NCI-H1694 (cell line): ENCODE results near the gene SCFD2.
"Not testable (repeated sequence)": the region's sequence is repeated elsewhere in the genome, so short reads cannot be mapped to it uniquely, and the experiment has no call there.

Experiments
- DNase-seq: peaks from one replicate; lab custom pipeline; 2025; lab: John Stamatoyannopoulos, UW

Gene SCFD2

DNA sequence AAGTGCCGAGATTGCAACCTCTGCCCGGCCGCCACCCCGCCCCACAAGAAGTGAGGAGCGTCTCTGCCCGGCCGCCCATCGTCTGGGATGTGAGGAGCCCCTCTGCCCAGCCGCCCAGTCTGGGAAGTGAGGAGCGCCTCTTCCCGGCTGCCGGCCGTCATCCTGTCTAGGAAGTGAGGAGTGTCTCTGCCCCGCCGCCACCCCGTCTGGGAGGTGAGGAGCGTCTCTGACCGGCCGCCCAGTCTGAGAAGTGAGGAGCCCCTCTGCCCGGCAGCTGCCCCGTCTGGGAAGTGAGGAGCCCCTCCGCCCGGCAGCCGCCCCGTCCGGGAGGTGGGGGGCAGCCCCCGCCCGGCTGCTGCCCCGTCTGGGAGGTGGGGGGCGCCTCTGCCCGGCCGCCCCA, 226.6 kb downstream of the SCFD2 start:
- not testable (repeated sequence) for DNase-seq

DNA sequence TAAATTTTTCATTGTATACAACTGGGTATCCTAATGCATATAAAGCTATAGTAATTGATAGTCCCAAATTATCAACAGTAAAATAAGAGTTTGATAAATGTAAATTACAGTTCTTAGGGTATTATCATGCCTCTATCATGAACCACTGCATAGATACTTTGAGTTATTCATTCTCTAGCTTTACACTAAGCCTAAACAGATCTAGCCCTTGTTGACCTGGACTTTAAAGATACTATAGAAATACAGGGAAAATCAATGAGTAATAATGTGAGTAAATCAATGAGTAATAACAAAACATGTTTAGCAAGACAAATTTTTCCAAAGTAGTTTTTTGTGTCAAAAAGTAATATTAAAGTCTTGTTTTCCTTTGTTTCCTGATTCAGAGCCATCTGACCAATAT, 228.4 kb downstream of the SCFD2 start:
- no peak for DNase-seq

GRCh38 chr4:53136954-53137353, 228.9 kb downstream of the SCFD2 start:
- no peak for DNase-seq

DNA sequence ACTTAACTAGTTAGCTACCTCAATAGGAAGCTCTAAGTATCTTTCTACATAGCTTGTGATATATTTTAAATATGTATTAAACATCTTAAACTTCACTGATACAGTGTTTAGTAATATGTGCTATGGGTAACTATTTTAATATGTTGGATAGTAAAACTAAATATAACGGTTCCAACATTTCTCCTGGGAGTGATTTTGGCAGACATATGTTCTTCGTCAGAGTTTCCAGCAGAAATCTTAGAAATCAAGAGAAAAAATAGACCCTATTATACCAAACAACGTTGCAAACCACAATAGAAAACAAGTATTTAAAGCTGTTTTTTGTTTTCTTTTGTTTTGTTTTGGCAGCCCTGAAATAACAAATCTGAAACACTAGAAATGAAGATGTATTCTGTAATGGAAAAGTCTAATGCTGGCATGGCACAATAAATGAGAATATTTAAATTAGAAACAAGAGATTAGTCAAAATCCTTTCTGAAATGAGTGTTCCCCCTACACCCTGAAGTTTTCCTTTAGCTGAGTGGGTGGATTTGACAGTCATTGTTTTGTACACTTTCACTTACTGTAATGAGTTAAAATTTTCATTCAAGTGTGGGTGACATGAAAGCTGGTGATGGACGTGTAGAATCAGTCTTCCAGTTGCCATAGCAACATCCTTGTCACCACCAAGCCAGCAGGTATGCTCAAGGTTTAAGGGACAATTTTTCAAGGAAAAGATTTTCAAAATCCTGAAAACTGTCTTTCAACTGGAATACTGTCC, 233.5 kb downstream of the SCFD2 start:
- no peak for DNase-seq

DNA sequence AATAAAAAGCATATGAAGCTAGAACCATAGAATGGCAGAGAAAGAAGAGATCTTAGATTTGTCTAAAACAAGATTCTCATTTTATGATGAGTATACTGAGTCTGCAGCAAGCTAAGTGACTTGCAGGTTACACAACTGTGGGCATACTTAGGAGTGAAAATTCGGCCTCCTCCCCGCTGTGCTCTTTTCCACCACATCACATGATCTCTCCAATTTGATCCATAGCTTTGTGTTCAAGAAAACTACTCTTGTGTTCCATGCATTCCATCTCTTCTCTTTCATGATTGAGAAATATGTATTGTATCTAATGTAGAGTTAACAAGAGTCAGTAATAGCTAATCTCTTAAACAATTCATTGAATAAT, 234.3 kb downstream of the SCFD2 start:
- no peak for DNase-seq

DNA sequence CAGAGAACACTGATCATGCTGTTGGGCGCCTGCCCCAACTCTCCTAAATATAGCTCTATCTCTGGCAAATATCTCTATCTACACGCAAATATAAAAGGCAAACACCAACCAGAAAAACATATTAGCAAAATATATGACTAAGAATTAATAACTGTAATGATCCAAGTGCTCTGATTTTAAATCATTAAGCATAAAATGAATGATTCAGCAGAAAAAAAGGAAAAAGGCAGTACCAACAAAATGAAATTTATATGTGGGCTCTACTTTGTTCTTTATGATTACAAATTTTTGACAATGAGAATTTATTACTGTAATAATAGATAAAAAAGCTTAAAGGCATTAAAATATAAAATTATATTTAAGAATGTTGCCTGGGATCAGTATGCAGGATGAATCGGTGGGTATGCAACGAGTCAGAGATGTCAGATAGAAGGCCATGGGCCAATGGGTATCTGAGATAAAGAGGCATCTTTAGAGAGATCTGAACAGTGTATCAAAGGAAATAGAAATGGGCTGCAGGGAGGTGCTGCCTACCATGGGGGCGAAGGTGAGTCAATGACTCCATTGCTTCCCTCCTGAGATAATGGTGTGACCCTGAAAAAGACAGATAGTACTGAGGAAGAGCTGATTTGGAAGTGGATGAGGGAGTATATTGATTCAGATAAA, 234.8 kb downstream of the SCFD2 start:
- DNase-seq, result no peak

DNA sequence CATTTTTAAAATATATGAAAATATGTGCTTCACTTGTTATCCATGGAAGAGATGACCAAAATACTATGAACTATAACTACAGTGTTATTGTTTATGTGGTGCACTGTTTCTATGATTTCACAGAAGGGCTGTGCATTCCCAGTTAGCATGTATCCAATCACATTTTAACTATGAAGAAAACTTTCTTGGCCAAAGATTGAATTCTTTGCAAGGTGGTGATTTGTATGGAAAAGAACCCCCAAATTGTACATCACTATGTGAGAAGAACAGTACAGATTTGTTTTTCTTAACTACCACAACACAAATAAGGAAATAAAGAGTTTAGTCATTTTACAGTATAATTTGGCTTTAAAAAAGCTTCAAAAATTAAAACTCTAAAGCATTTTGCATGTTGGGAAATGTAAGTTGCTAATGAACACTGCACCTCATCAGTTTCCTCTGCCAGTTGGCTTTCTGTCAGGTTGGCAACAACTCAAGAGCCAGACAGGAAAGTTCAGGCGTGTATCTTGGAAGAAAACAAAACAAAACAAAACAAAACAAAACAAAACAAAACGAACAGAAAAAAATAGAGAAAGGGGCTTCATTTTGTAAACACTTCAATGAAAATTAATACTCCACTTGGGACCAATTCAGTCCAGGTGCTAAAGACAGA, 237.0 kb downstream of the SCFD2 start:
- DNase-seq, result no peak

DNA sequence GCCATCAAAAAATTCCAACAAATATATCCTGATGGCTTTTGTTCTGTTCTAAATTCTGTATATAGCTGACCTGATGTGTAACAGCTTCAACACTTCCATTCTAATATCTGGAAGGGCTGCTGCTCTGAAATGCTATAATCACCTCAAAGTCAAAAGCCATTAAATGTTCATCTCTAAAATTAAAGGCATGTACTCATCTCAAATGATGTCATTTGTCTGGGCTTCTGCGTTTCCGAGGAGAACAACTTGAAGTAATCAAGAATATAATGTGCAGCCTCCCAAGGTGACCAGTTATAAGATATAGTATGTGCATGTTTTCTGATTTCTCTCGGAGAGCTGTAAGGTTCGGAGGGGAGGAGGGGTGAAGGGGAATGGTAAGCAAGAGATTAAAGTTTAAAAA, 237.6 kb downstream of the SCFD2 start:
- DNase-seq, result no peak

DNA sequence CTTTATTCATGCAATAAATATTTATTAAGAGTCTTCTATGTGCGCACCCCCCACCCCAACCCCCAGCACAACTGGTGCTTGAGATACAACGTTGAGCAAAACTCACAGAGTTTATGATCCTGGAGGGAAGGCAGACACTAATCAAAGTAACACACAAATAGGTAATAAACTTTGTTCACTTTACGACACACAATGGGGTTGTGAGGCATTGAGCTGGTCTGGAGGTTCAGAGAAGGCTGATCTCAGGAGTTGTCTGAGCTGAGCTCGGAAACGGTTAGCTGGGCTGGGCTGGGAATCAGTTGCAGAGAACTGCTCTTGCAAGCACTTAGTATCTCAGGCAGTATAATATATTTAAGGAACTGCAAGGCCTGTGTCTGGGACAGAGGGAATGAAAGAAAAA, 238.5 kb downstream of the SCFD2 start:
- no peak for DNase-seq

DNA sequence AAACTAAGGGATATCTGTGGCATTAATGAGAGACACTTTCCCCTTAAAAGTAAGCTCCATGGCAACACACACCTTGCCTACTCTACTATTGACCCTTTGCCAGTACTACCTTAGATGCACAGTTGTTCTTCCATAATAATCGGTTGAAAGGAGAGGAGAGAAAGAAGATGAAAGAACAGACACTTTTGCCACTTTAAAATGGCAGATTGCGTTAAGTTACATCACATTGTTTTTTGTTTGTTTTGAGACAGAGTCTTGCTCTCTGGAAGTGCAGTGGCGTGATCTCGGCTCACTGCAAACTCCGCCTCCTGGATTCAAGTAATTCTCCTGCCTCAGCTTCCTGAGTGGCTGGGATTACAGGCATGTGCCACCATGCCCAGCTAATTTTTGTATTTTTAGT, 239.8 kb downstream of the SCFD2 start:
- DNase-seq, result no peak

- no peak for DNase-seq
Observed at GRCh38 chr4:53123819-53124218, 242.0 kb downstream of the SCFD2 start.

DNA sequence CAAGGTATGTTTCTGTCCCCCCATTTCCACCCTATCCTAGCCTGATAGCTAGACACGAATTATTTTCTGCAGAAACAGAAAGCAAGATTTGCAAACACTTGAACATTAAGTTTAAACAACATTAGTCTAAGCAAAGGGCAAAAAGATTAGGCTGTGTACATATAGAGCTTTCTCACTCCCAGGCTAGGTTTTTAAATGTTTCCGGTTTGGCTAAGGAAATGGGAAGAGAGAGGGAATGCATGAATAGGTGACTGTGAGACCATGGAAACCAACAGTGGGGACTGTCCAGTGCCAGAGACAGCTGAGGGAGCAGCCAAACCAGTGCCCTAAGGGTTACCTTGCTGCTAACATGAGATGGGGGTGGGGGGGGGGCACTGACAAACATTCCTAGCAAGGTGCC, 242.7 kb downstream of the SCFD2 start:
- no peak for DNase-seq

DNA sequence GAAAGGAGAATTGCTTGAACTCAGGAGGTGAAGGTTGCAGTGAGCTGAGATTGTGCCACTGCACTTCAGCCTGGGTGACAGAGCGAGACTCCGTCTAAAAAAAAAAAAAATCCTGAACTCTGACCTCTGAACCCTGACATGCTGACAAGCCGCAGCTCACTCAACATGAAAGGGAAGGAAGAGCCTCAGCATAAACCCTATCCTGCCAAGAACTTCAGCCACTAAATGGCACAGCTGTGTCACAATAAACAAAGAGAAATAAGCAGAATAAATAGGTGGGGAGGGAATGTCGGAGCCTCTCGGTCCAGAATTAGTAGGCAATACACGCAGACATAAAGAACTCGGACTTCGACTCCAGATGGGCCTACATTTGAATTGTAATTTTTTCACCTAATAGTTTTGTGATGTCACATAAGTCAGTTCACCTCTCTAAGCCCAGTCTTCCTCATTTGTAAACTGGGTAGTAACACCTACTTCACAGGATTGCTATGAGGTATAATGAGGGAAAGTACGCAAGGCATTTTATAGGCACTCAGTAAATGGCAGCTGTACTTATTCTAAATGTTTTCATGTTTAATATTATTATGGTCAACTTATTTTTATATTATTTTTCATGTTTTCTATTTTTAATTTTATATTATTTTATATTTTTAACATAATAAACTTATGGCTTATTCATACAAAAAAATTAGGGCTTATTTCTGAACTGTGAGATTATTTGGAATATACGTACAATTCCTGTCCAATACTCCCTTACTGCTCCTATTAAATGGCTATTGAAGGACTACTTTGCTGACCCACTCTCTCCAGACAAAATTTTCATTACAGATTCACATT, 243.4 kb downstream of the SCFD2 start:
- DNase-seq, result no peak

DNA sequence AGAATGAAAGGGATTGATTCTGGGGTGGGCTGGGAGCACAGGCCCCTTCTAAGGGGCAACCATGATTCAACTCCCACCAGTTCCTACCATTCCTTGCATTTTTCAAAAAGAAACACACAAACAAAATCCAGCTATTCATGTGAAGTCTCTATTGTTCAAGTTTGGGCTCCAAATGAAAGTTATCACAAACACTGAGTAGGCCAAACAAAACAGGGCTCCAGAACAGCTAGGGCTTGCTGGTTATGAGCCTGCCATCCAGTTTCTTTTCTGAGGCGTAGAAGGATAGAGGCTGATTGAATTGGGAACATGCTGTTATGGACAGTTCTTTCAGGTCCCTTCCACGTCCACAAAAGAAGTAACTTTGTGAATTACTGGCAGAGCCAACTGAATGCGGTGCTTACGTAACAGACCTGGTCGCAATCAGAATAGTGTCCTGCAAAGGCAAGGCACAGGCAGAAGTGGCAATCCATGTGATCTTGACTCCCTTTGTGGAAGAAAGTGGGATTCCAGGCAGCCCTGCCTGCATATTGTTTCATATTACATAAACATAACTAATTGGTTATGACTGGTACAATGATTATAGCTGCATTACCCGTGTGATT, 244.5 kb downstream of the SCFD2 start:
- DNase-seq, result no peak

- DNase-seq, result no peak
Observed at GRCh38 chr4:53120778-53121177, 245.1 kb downstream of the SCFD2 start.

DNA sequence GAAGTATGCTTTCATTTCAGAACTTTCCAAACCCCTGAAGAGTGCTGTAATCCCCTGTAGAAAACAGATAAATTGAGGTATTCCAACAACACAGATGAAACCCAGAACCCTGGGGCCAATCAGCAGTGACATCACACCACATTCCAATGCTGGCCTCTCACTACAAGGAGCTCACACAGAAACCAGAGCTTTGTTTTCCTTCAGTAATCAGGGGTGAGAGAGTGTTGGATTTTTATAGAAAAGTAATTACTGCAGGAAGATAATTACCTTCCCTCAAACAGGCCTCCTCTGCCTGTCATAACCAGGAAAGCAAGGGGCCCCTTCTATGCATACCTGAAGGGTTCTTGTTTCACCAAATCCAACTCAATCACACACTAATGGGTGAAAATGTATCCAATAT, 246.2 kb downstream of the SCFD2 start:
- DNase-seq, result no peak

- DNase-seq, result no peak
Observed at GRCh38 chr4:53118676-53119075, 247.2 kb downstream of the SCFD2 start.

DNA sequence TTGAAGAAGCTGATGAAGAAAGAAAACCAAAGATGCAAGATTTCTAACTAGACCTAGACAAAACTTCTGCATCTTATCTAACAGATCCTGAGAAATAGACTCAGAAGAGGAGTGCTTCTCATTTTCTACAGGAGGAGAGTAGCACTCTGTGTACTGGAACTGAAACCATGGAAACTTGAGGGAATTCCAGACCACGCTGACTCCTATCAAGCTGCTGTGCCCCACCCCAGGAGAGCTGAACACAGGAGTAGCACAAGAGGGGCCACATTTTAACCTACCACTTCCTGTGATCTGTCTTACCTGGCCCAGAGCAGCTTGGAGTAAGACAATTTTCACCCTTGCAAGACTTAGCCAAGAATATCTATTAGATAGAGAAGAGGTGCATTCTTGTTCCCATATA, 248.9 kb downstream of the SCFD2 start:
- DNase-seq, result no peak

DNA sequence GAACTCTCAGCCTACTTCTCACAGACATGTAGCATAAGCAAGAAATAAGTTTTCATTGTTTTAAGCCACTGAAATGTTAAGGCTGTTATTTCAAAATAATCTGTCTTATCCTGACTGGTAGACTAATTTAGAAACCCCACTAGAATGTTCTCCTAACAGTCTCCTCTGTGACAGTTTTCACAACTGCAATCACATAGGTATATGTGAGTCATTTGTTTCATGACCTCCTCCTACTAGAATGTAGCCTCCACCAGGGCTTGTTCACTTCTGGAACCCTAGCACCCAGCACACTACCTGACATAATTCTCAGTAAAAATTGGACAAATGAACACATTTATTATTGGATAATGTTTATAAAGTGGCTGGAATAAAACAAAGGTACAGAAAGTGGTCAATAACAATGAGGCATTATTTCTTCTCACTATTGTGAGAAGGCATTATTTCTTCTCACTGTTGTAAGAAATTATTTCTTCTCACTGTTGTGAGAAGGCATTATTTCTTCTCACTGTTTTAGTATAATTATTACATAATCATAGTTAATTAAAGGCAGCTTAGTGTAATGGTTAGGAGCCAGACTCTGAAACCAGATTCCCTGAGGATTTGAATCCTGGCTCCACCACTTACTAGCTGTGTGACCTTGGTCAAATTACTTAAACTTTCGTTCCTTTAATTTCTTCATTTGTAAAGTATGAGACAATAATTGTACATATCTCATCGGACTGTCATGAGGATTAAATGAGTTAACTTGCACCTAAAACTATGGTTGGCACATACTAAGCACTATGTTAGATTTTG, 252.2 kb downstream of the SCFD2 start:
- DNase-seq, result no peak

- no peak for DNase-seq
Observed at GRCh38 chr4:53105313-53105712, 260.5 kb downstream of the SCFD2 start.

DNA sequence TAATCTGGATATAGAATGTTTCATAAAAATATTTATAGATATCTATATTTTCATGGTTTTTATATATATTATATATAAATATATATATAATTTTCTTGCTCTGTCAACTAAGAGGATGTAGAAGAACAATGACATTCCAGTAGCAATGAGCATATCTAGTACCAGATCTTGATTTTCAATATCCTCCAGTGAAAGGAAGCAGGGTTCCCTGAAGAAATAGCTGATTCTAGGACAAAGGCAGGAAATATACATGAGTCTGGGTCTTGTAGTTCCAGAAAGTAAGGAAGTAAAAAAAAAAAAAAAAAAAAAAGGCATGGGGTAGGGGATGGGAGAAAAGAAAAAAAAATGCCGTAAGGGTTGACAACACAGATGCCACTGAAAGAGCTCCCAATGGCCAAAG, 262.4 kb downstream of the SCFD2 start:
- DNase-seq, result no peak
